MM.1S (cell line): ENCODE measurements around the gene UNC93A.

Experiments used
- CTCF ChIP-seq: fragments of 300-600 bp; sonication (generic); IDR thresholded peaks from 2 replicates; pipeline ENCODE4 v1.5.1; 2016; ENCODE audit warnings: antibody characterized with exemption, low read length, mixed read lengths
- EZH2 ChIP-seq: fragments of 300-600 bp; sonication (generic); optimal IDR thresholded peaks from 2 replicates; pipeline ENCODE3; 2017; ENCODE audit warnings: low read depth, mild to moderate bottlenecking, antibody characterized with exemption, low read length, mixed read lengths
- EZH2phosphoT487 ChIP-seq: fragments of 300-600 bp; sonication (generic); IDR thresholded peaks from 2 replicates; pipeline ENCODE4 v1.6.1; 2018; ENCODE audit warnings: antibody characterized with exemption, low read length

DNA sequence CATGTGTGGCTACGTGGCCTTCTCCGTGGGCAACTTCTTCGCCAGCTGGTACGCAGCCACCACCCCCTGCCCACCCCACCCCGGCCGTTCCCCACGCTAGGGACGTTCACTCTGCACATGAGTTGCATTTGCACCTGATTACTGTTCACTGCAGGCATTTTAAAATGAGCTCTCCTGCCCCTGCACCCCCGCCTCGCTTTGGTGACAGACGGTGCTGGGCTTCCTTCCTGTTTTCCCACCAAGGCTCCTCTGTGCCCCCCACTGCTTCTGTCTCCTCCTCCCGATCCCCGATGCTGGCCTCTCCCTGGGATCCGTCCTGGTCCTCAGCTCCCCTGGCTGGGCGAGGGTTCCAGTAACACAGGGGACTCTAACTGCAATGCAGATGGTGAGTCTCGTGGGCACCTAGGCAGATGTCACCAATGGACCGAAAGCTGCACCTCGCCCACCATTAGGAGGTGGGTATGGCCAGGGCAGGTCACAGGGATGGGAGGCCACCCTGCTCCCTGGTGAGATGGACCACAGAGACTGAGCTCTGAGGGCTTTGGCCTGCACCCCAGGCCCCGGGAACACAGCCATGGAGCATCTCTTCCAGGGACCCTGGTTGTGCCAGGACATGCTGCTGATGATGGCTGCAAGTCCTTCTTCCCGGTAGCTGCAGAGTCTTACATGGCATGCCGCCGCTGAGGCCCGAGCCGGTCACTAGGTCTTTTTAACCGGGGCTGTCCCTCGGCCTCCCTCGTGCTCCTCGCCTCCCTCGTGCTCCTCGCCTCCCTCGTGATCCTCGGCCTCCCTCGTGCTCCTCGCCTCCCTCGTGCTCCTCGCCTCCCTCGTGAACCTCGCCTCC, 3.8 kb downstream of the UNC93A start:
- TF ChIP-seq CTCF: no peak
- no peak for TF ChIP-seq EZH2
- no peak for TF ChIP-seq EZH2phosphoT487
